ENCODE results near the gene AP5Z1.

Gene AP5Z1

DNA sequence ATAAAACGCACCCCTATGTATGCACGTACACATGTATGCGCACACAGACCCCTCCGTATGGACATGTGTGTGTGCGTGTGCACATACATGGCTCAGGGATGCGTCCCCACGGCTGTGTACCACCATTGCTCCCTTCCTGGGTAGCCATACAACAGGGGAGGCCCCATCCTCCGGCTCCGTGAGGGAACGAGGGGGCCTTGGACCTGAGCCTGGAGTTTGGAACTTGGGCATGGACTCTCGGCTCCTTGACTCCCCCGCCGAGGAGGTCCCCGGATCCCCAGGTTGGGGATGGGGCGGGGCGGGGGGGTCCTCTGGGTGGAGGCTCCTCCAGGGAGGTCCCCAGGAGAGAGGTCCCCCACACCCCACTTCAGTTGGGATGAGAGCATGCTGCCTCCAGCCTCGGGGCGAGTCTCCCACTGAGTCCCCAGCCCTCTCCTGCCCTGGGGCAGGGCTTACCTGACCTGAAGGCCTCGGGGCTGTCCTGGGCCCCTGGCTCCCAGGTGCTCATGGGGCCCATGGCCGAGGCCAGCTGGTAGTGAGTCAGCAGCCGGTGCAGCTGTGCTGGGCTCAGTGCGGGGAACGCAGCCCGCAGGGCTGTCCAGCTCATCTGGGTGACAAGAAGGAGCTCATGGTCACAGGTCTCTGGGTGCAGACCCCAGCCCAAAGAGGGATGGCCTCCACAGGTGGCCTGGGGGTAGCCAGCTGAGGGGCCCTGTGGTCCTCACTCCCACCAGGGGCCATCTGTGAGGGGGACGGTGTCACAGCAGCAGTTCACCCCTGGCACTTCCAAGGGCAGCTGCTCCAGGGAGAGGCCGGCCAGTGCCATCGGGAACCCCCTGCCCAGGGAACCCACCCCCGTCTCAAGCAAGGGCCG, 29.9 kb downstream of the AP5Z1 start:
- H3K27ac ChIP-seq (ENCODE audit: low read length) = no peak overlapping the region
- H3K36me3 ChIP-seq (ENCODE audit: control insufficient read depth, insufficient read depth, low read length) = no peaks in the 10 kb centered on the region
- H3K27me3 ChIP-seq (ENCODE audit: control insufficient read depth, insufficient read depth, low read length) = no peaks in the 10 kb centered on the region
- H3K4me3 ChIP-seq (ENCODE audit: low read length) = no peak overlapping the region
- no peak for DNase-seq (ENCODE audit: low read depth, low spot score)
- WGBS (ENCODE audit: insufficient coverage, insufficient read length) = no CpG with 5 or more reads among the region's 29 CpGs
- no peaks in the 10 kb centered on the region for H3K4me1 ChIP-seq (ENCODE audit: control insufficient read depth, insufficient read depth, low read length)
- H3K9me3 ChIP-seq (ENCODE audit: control insufficient read depth, insufficient read depth, low read length) = no peaks in the 10 kb centered on the region

GRCh38 chr7:4805984-4806300, 30.5 kb downstream of the AP5Z1 start:
- Histone ChIP-seq H3K9me3 (ENCODE audit: control insufficient read depth, insufficient read depth, low read length) (no peaks in the 10 kb centered on the region), H3K4me1 (ENCODE audit: control insufficient read depth, insufficient read depth, low read length) (no peaks in the 10 kb centered on the region), H3K4me3 (ENCODE audit: low read length) (no peak overlapping the region), H3K36me3 (ENCODE audit: control insufficient read depth, insufficient read depth, low read length) (no peaks in the 10 kb centered on the region), H3K27ac (ENCODE audit: low read length) (no peak overlapping the region), H3K27me3 (ENCODE audit: control insufficient read depth, insufficient read depth, low read length) (no peaks in the 10 kb centered on the region)
- no CpG with 5 or more reads among the region's 8 CpGs for WGBS (ENCODE audit: insufficient coverage, insufficient read length)
- DNase-seq (ENCODE audit: low read depth, low spot score) = no peak

DNA sequence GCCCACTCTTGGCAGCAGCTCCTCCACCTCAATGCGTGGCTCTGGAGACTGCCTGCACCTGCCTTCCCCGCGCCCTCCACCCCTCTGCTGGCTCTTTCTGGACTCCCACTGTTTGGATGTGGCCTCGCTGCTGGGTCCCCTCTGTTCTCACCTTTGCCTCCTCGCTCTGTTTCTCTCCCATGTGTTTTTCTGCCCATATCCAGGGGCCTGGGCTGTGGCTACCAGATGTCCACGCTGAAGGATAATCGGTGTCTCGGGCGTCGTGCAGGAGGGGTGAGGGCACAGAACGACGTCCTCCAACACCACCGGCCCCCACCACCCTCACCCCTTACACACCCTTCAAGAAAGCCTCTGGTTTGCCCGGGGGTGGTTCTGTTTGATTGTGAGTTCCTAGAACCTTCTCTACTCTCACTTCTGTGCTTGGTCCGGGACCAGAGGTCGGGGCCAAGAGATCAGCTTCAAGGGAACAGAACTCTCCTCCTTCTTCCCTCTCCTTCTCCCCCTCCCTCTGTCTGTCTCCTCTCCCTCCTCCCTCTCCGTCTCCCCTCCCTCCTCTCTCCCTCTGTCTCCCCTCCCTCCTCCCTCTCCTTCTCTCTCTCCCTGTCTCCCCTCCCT, 31.7 kb downstream of the AP5Z1 start:
- no peak overlapping the region for H3K4me3 ChIP-seq (ENCODE audit: low read length)
- H3K27me3 ChIP-seq (ENCODE audit: control insufficient read depth, insufficient read depth, low read length) = no peaks in the 10 kb centered on the region
- no peaks in the 10 kb centered on the region for H3K36me3 ChIP-seq (ENCODE audit: control insufficient read depth, insufficient read depth, low read length)
- WGBS (ENCODE audit: insufficient coverage, insufficient read length) = no CpG with 5 or more reads among the region's 17 CpGs
- no peak overlapping the region for H3K27ac ChIP-seq (ENCODE audit: low read length)
- no peak for DNase-seq (ENCODE audit: low read depth, low spot score)
- no peaks in the 10 kb centered on the region for H3K4me1 ChIP-seq (ENCODE audit: control insufficient read depth, insufficient read depth, low read length)
- peaks cover 2% of the 10 kb centered on the region; the same call in 1 of the 2 replicates for H3K9me3 ChIP-seq (ENCODE audit: control insufficient read depth, insufficient read depth, low read length)

DNA sequence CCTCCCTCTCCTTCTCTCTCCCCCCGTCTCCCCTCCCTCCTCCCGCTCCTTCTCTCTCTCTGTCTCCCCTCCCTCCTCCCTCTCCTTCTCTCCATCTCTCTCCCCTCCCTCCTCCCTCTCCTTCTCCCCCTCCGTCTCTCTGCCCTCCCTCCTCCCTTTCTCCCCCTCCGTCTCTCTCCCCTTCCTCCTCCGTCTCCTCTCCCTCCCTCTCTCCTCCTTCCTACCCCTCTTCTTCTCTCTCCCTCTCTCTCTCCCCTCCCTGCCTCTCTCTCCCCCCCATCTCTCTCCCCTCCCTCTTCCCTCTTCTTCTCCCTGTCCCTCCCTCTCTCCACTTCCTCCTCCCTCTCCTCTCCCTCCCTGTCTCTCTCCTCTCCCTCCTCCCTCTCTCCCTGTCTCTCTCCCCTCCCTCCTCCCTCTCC, 32.2 kb downstream of the AP5Z1 start:
- H3K27me3 ChIP-seq (ENCODE audit: control insufficient read depth, insufficient read depth, low read length) = no peaks in the 10 kb centered on the region
- no peak overlapping the region for H3K4me3 ChIP-seq (ENCODE audit: low read length)
- no peak for DNase-seq (ENCODE audit: low read depth, low spot score)
- no peak overlapping the region for H3K27ac ChIP-seq (ENCODE audit: low read length)
- no peaks in the 10 kb centered on the region for H3K36me3 ChIP-seq (ENCODE audit: control insufficient read depth, insufficient read depth, low read length)
- H3K4me1 ChIP-seq (ENCODE audit: control insufficient read depth, insufficient read depth, low read length) = no peaks in the 10 kb centered on the region
- WGBS (ENCODE audit: insufficient coverage, insufficient read length) = 100% methylated on average over 2 of the region's 5 CpGs
- peaks cover 2% of the 10 kb centered on the region; the same call in 1 of the 2 replicates for H3K9me3 ChIP-seq (ENCODE audit: control insufficient read depth, insufficient read depth, low read length)

DNA sequence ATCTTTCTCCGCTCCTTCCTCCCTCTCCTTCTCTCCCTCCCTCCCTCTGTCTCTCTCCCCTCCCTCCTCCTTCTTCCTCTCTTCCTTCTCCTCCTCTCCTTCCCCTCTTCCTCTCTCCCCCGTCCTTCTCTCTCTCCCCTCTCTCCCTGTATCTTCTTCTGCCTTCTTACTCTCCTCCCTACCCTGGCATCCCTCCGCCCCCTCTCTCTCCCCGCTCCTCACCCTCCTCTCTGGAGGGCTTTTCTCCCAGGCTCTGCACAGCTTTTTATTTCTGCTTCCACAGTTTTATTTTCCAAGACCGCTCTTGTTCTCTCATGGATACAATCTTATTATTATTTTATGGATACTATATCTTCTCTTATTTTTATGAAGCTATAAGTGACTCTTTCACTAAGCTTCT, 32.6 kb downstream of the AP5Z1 start:
- no peaks in the 10 kb centered on the region for H3K36me3 ChIP-seq (ENCODE audit: control insufficient read depth, insufficient read depth, low read length)
- no peak overlapping the region for H3K4me3 ChIP-seq (ENCODE audit: low read length)
- WGBS (ENCODE audit: insufficient coverage, insufficient read length) = no CpG with 5 or more reads among the region's 5 CpGs
- H3K27ac ChIP-seq (ENCODE audit: low read length) = no peak overlapping the region
- DNase-seq (ENCODE audit: low read depth, low spot score) = no peak
- no peaks in the 10 kb centered on the region for H3K27me3 ChIP-seq (ENCODE audit: control insufficient read depth, insufficient read depth, low read length)
- H3K9me3 ChIP-seq (ENCODE audit: control insufficient read depth, insufficient read depth, low read length) = peaks cover 2% of the 10 kb centered on the region; the same call in 1 of the 2 replicates
- no peaks in the 10 kb centered on the region for H3K4me1 ChIP-seq (ENCODE audit: control insufficient read depth, insufficient read depth, low read length)

DNA sequence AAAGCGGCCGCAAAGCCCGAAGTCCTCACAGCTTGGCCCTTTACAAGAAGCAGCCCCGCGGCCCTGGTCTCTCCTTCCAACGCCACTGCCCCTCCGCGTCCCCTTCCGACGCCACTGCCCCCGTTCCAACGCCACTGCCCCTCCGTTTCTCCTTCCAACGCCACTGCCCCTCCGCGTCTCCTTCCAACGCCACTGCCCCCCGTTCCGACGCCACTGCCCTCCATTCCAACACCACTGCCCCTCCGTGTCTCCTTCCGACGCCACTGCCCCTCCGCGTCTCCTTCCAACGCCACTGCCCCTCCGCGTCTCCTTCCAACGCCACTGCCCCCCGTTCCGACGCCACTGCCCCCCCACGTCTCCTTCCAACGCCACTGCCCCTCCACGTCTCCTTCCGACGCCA, 33.1 kb downstream of the AP5Z1 start:
- Histone ChIP-seq H3K27ac (ENCODE audit: low read length) (no peak overlapping the region), H3K27me3 (ENCODE audit: control insufficient read depth, insufficient read depth, low read length) (no peaks in the 10 kb centered on the region), H3K36me3 (ENCODE audit: control insufficient read depth, insufficient read depth, low read length) (no peaks in the 10 kb centered on the region), H3K4me1 (ENCODE audit: control insufficient read depth, insufficient read depth, low read length) (no peaks in the 10 kb centered on the region), H3K4me3 (ENCODE audit: low read length) (no peak overlapping the region), H3K9me3 (ENCODE audit: control insufficient read depth, insufficient read depth, low read length) (peaks cover 2% of the 10 kb centered on the region; the same call in 1 of the 2 replicates)
- no CpG with 5 or more reads among the region's 37 CpGs for WGBS (ENCODE audit: insufficient coverage, insufficient read length)
- DNase-seq (ENCODE audit: low read depth, low spot score) = no peak

- no peaks in the 10 kb centered on the region for H3K4me1 ChIP-seq (ENCODE audit: control insufficient read depth, insufficient read depth, low read length)
- peaks cover 2% of the 10 kb centered on the region; the same call in 1 of the 2 replicates for H3K9me3 ChIP-seq (ENCODE audit: control insufficient read depth, insufficient read depth, low read length)
- no peaks in the 10 kb centered on the region for H3K36me3 ChIP-seq (ENCODE audit: control insufficient read depth, insufficient read depth, low read length)
- no peak for DNase-seq (ENCODE audit: low read depth, low spot score)
- H3K27me3 ChIP-seq (ENCODE audit: control insufficient read depth, insufficient read depth, low read length) = no peaks in the 10 kb centered on the region
- no peak overlapping the region for H3K4me3 ChIP-seq (ENCODE audit: low read length)
- H3K27ac ChIP-seq (ENCODE audit: low read length) = no peak overlapping the region
- WGBS (ENCODE audit: insufficient coverage, insufficient read length) = no CpG with 5 or more reads among the region's 38 CpGs
Observed at GRCh38 chr7:4809091-4809591, 33.7 kb downstream of the AP5Z1 start.

GRCh38 chr7:4809666-4810065, 34.2 kb downstream of the AP5Z1 start:
- H3K27me3 ChIP-seq (ENCODE audit: control insufficient read depth, insufficient read depth, low read length) = no peaks in the 10 kb centered on the region
- no peak overlapping the region for H3K27ac ChIP-seq (ENCODE audit: low read length)
- no peak overlapping the region for H3K4me3 ChIP-seq (ENCODE audit: low read length)
- no peaks in the 10 kb centered on the region for H3K36me3 ChIP-seq (ENCODE audit: control insufficient read depth, insufficient read depth, low read length)
- no CpG with 5 or more reads among the region's 14 CpGs for WGBS (ENCODE audit: insufficient coverage, insufficient read length)
- no peak for DNase-seq (ENCODE audit: low read depth, low spot score)
- peaks cover 2% of the 10 kb centered on the region; the same call in 1 of the 2 replicates for H3K9me3 ChIP-seq (ENCODE audit: control insufficient read depth, insufficient read depth, low read length)
- no peaks in the 10 kb centered on the region for H3K4me1 ChIP-seq (ENCODE audit: control insufficient read depth, insufficient read depth, low read length)

GRCh38 chr7:4814433-4814832, 39.0 kb downstream of the AP5Z1 start:
- no peak overlapping the region for H3K4me3 ChIP-seq (ENCODE audit: low read length)
- no CpG with 5 or more reads among the region's 14 CpGs for WGBS (ENCODE audit: insufficient coverage, insufficient read length)
- H3K36me3 ChIP-seq (ENCODE audit: control insufficient read depth, insufficient read depth, low read length) = no peaks in the 10 kb centered on the region
- H3K27me3 ChIP-seq (ENCODE audit: control insufficient read depth, insufficient read depth, low read length) = no peaks in the 10 kb centered on the region
- H3K4me1 ChIP-seq (ENCODE audit: control insufficient read depth, insufficient read depth, low read length) = no peaks in the 10 kb centered on the region
- no peak overlapping the region for H3K27ac ChIP-seq (ENCODE audit: low read length)
- no peak for DNase-seq (ENCODE audit: low read depth, low spot score)
- peaks cover 4% of the 10 kb centered on the region; the same call in 1 of the 2 replicates for H3K9me3 ChIP-seq (ENCODE audit: control insufficient read depth, insufficient read depth, low read length)

GRCh38 chr7:4815121-4815520, 39.7 kb downstream of the AP5Z1 start:
- Histone ChIP-seq H3K4me1 (ENCODE audit: control insufficient read depth, insufficient read depth, low read length) (no peaks in the 10 kb centered on the region), H3K9me3 (ENCODE audit: control insufficient read depth, insufficient read depth, low read length) (peaks cover 4% of the 10 kb centered on the region; the same call in 1 of the 2 replicates), H3K4me3 (ENCODE audit: low read length) (no peak overlapping the region), H3K36me3 (ENCODE audit: control insufficient read depth, insufficient read depth, low read length) (no peaks in the 10 kb centered on the region), H3K27ac (ENCODE audit: low read length) (no peak overlapping the region), H3K27me3 (ENCODE audit: control insufficient read depth, insufficient read depth, low read length) (no peaks in the 10 kb centered on the region)
- DNase-seq (ENCODE audit: low read depth, low spot score) = no peak
- WGBS (ENCODE audit: insufficient coverage, insufficient read length) = no CpG with 5 or more reads among the region's 14 CpGs
